CD14-positive monocyte (primary cell): ENCODE data around the gene PREX1. TPM values are rescaled to one million over a fixed set of nuclear protein-coding genes. Genes with fewer than 3 reads are reported as not detected.

Experiments used
- DNase-seq, 3 donors: peaks; one replicate each; pipeline ENCODE4 v3.0.0-alpha.2; 2011 to 2022
- H2AFZ ChIP-seq: 2 replicates; pipeline ENCODE4 v1.6.0; 2012; ENCODE audit warnings: mild to moderate bottlenecking, low read depth, low read length, inconsistent platforms; ENCODE audit not compliant: insufficient read depth, poor library complexity, severe bottlenecking
- H3K27ac ChIP-seq, 2 donors: 1 replicate in 1 of 2; 2 replicates in 1 of 2; pipeline ENCODE4 v1.5.1; 2012 to 2013; ENCODE audit warnings: low read length in 2 of 2, control low read depth in 1 of 2, inconsistent platforms in 1 of 2, low read depth in 1 of 2, mild to moderate bottlenecking in 1 of 2
- H3K27me3 ChIP-seq, 2 donors: one replicate each; pipeline versions ENCODE4 v1.6.0 to v1.6.1; 2011 to 2013; ENCODE audit warnings: low read length in 2 of 2; ENCODE audit not compliant: control insufficient read depth in 2 of 2, insufficient read depth in 2 of 2
- H3K36me3 ChIP-seq, 2 donors: replicated peaks in 1 of 2; 1 replicate in 1 of 2; 2 replicates in 1 of 2; pipeline versions ENCODE4 v1.5.1 to v1.6.1; 2012 to 2013; ENCODE audit warnings: low read length in 2 of 2, control low read depth in 1 of 2, inconsistent platforms in 1 of 2, mild to moderate bottlenecking in 1 of 2; ENCODE audit not compliant: insufficient read depth in 2 of 2, control insufficient read depth in 1 of 2
- H3K4me1 ChIP-seq, 2 donors: 1 replicate in 1 of 2; 2 replicates in 1 of 2; pipeline versions ENCODE4 v1.5.1 to v1.6.1; 2012 to 2013; ENCODE audit warnings: low read length in 2 of 2, control low read depth in 1 of 2, inconsistent platforms in 1 of 2, mild to moderate bottlenecking in 1 of 2, moderate library complexity in 1 of 2; ENCODE audit not compliant: insufficient read depth in 2 of 2, control insufficient read depth in 1 of 2
- H3K4me2 ChIP-seq: replicated peaks from 2 replicates; pipeline ENCODE3; 2012; ENCODE audit warnings: low read length, moderate library complexity, mild to moderate bottlenecking; ENCODE audit not compliant: poor library complexity, severe bottlenecking; ENCODE audit errors: extremely low read depth
- H3K4me3 ChIP-seq, 3 experiments: fragments of 200-600 bp in 1 of 3; sonication (generic) in 1 of 3; replicated peaks in 1 of 3; 1 replicate in 2 of 3; 2 replicates in 1 of 3; pipeline ENCODE4 v1.5.1; 2011 to 2013; ENCODE audit warnings: low read length in 3 of 3, mild to moderate bottlenecking in 3 of 3, control low read depth in 2 of 3, low read depth in 2 of 3, inconsistent platforms in 1 of 3, moderate library complexity in 1 of 3
- H3K79me2 ChIP-seq: 2 replicates; pipeline ENCODE4 v1.6.0; 2012; ENCODE audit warnings: mild to moderate bottlenecking, control low read depth, inconsistent platforms, low read length, moderate library complexity; ENCODE audit not compliant: insufficient read depth
- H3K9ac ChIP-seq: 2 replicates; pipeline ENCODE4 v1.6.0; 2017; ENCODE audit warnings: low read length, mild to moderate bottlenecking; ENCODE audit not compliant: insufficient read depth, poor library complexity, severe bottlenecking
- H3K9me3 ChIP-seq, 2 donors: replicated peaks in 1 of 2; 1 replicate in 1 of 2; 2 replicates in 1 of 2; pipeline versions ENCODE4 v1.5.1 to v1.6.1; 2012 to 2013; ENCODE audit warnings: low read length in 2 of 2, control low read depth in 1 of 2; ENCODE audit not compliant: control insufficient read depth in 1 of 2, insufficient read depth in 1 of 2
- H4K20me1 ChIP-seq: 2 replicates; pipeline ENCODE4 v1.6.0; 2012; ENCODE audit warnings: mild to moderate bottlenecking, low read length, control low read depth, moderate library complexity; ENCODE audit not compliant: insufficient read depth
- H3K27ac Mint-ChIP-seq, 7 donors: one replicate each; pipeline ENCODE4 v1.8.0; 2020; ENCODE audit warnings: mild to moderate bottlenecking in 7 of 7, mixed read lengths in 7 of 7, moderate library complexity in 6 of 7, inconsistent platforms in 2 of 7
- H3K27me3 Mint-ChIP-seq, 3 donors: one replicate each; pipeline ENCODE4 v1.8.0; 2021 to 2022; ENCODE audit warnings: low read depth in 3 of 3, mild to moderate bottlenecking in 3 of 3, mixed read lengths in 3 of 3, moderate library complexity in 3 of 3, inconsistent platforms in 1 of 3
- H3K36me3 Mint-ChIP-seq, 2 donors: one replicate each; pipeline ENCODE4 v1.8.0; 2020; ENCODE audit warnings: mixed read lengths in 2 of 2, inconsistent platforms in 1 of 2, mild to moderate bottlenecking in 1 of 2
- H3K4me1 Mint-ChIP-seq: one replicate; pipeline ENCODE4 v1.8.0; 2020; ENCODE audit warnings: mild to moderate bottlenecking, mixed read lengths
- H3K4me3 Mint-ChIP-seq, 2 donors: one replicate each; pipeline ENCODE4 v1.8.0; 2020; ENCODE audit warnings: mild to moderate bottlenecking in 2 of 2, mixed read lengths in 2 of 2, moderate library complexity in 1 of 2
- H3K9me3 Mint-ChIP-seq, 7 donors: one replicate each; pipeline ENCODE4 v1.8.0; 2020 to 2022; ENCODE audit warnings: mixed read lengths in 7 of 7, mild to moderate bottlenecking in 6 of 7, moderate library complexity in 6 of 7, inconsistent platforms in 2 of 7
- CTCF ChIP-seq: fragments of 200-600 bp; IDR thresholded peaks from one replicate; pipeline ENCODE4 v1.8.0; 2022; ENCODE audit warnings: antibody characterized with exemption, mild to moderate bottlenecking
- WGBS: methylation state at CpG from one replicate; pipeline ENCODE4 v1.1.5; 2013; ENCODE audit warnings: missing lambda C conversion rate; ENCODE audit not compliant: insufficient coverage; 5-methylcytosine and 5-hydroxymethylcytosine counted together
- intact Hi-C, 2 donors: fragments of 100-400 bp; cut with micrococcal nuclease; formaldehyde crosslinking; loops; one replicate each; pipeline versions ENCODE4 v1.15.0 to v1.15.1; 2023
- polyA plus RNA-seq, 3 donors: library from polyadenylated mRNA; depleted of rRNA in 1 of 3; unstranded in 2 of 3; stranded (reverse) in 1 of 3; fragments of 300-500 nt in 2 of 3; fragments of >200 nt in 1 of 3; fragmentation: Illumina TruSeq in 2 of 3; gene quantifications; 1 replicate in 2 of 3; 2 replicates in 1 of 3; pipeline ENCODE4 v1.2.3, GENCODE V29; 2012 to 2021

The PREX1 gene
- polyA plus RNA-seq, 3 donors: 24.3 to 114 (median 27.5) TPM

GRCh38 chr20:48583801-48584200 lies 244.0 kb downstream of the PREX1 start:
- 86% methylated on average over 11 of the region's 11 CpGs for WGBS
- peaks cover 6 to 25% (median 11%) of the 10 kb centered on the region in 3 donors for H3K27me3 Mint-ChIP-seq
- H3K27ac ChIP-seq: no peak overlapping the region
- H3K4me3 ChIP-seq: no peak overlapping the region
- no peak overlapping the region for H3K4me2 ChIP-seq
- H3K27ac Mint-ChIP-seq: no peak overlapping the region
- no peaks in the 10 kb centered on the region for H4K20me1 ChIP-seq
- H3K4me1 Mint-ChIP-seq: no peaks in the 10 kb centered on the region
- H3K4me3 Mint-ChIP-seq: no peak overlapping the region
- no peaks in the 10 kb centered on the region for H3K36me3 ChIP-seq
- intact Hi-C loops: no loop called here
- H3K79me2 ChIP-seq: no peaks in the 10 kb centered on the region
- H2AFZ ChIP-seq: no peak overlapping the region
- H3K9ac ChIP-seq: no peak overlapping the region
- no peaks in the 10 kb centered on the region for H3K9me3 ChIP-seq
- no peak for DNase-seq
- no peaks in the 10 kb centered on the region for H3K36me3 Mint-ChIP-seq
- H3K27me3 ChIP-seq: no peaks in the 10 kb centered on the region
- no peak for TF ChIP-seq CTCF
- no peaks in the 10 kb centered on the region for H3K4me1 ChIP-seq
- peaks cover 0 to 6% (median 3%) of the 10 kb centered on the region in 7 donors for H3K9me3 Mint-ChIP-seq

- Mint-ChIP-seq H3K4me1 (no peaks in the 10 kb centered on the region), H3K4me3 (no peak overlapping the region), H3K9me3 (peaks cover 0 to 6% (median 3%) of the 10 kb centered on the region in 7 donors), H3K27ac (no peak overlapping the region), H3K36me3 (no peaks in the 10 kb centered on the region), H3K27me3 (peaks cover 5 to 25% (median 11%) of the 10 kb centered on the region in 3 donors)
- H4K20me1 ChIP-seq: no peaks in the 10 kb centered on the region
- no peak overlapping the region for H3K4me3 ChIP-seq
- no peak overlapping the region for H3K27ac ChIP-seq
- DNase-seq: no peak
- H3K27me3 ChIP-seq: no peaks in the 10 kb centered on the region
- intact Hi-C loops: no loop called here
- no peaks in the 10 kb centered on the region for H3K36me3 ChIP-seq
- H3K9me3 ChIP-seq: no peaks in the 10 kb centered on the region
- no peak for TF ChIP-seq CTCF
- no peak overlapping the region for H3K4me2 ChIP-seq
- 84% methylated on average over 8 of the region's 11 CpGs for WGBS
- H2AFZ ChIP-seq: no peak overlapping the region
- no peaks in the 10 kb centered on the region for H3K4me1 ChIP-seq
- no peak overlapping the region for H3K9ac ChIP-seq
- no peaks in the 10 kb centered on the region for H3K79me2 ChIP-seq
Observed at GRCh38 chr20:48583171-48583570, 244.6 kb downstream of the PREX1 start.
